HG03280 (cell line): ENCODE data around the gene SRSF2.
A peak's percentile ranks its signal among the peaks of the same experiment; 100 is the strongest.
"Not testable (repeated sequence)": the region's sequence is repeated elsewhere in the genome, so short reads cannot be mapped to it uniquely, and the experiment has no call there.

Source experiments
- ATAC-seq: cut with Tn5 transposase; IDR thresholded peaks from one replicate; pipeline ENCODE4 v1.9.1; 2021; ENCODE audit warnings: mild to moderate bottlenecking, moderate library complexity; ENCODE audit not compliant: unreplicated experiment

The SRSF2 gene

GRCh38 chr17:76722279-76722678, 14.9 kb downstream of the SRSF2 start:
- ATAC-seq, result no peak

DNA sequence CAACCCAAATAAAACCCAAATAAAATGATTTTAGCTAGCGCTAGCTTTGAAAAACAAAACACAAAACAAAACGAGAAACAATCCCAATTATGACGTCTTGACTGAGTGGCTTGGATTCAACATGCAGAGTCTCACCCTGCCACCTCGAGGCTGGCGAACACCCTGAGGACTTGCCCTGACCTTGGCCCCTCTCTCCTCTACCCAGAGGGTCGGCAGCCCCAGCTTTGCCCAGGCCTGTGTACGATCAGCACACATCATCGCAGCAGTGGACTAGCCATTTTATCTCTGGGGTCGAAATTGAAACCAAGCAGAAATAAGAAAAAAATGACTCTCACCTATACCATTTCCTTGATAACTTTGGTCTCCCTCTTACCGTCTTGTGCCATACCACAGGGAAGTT, 15.7 kb downstream of the SRSF2 start:
- ATAC-seq, result no peak

- no peak for ATAC-seq
Observed at GRCh38 chr17:76720941-76721340, 16.2 kb downstream of the SRSF2 start.

- ATAC-seq, result no peak
Observed at GRCh38 chr17:76720211-76720610, 16.9 kb downstream of the SRSF2 start.

DNA sequence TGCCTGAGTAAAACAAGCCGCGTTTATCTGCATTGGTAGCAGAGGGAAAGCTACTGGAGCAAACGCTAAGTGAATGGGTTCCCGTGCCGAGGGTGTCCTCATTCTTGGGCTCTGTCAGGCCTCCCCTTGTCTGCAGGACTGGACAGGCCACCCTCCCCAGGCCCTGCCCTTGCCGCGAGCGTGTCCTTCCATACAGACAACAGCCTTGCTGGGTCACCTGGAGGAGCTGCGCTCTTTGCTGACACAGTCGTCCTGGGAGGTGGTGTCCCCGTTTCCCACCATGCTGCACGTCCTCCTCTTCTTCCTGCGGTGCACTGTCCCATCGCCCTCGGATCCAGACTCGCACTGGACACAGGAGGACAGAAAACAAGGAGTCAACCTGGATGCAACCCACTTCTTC, 18.6 kb downstream of the SRSF2 start:
- ATAC-seq, result no peak

GRCh38 chr17:76716839-76717215, 20.3 kb downstream of the SRSF2 start:
- ATAC-seq, result no peak

DNA sequence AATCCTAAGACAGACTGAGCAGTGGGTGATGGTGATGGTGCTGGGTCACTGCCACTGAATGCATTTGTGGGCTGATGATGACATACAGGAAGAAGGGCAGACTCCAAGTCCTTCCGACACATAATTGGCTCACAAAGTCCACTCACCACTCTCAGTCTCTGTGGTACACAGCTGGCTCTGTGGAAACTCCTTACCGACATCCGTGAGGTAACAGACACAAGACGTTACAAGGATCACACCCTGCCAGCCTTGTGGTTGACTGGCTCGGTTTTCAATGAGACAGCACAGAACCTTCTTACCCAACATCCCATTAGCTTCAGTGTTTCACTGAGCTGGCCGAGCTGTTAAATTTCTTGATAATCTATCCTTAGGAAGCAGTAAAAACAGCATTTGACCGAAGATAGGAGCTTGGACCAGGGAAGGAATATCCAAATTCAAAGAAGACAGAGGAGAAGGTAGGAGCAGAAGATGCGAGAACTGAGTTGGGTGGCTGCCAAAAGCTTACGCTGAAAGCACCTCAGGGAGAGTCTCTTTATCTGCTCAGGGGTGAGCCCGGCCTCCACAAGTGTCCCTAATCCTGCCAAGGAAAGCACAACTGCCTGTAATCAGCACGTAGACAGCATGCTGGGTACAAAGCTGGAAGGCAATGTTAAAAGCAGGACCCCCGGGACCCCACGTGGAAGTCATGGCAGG, 20.8 kb downstream of the SRSF2 start:
- no peak for ATAC-seq

GRCh38 chr17:76715496-76715830, 21.7 kb downstream of the SRSF2 start:
- ATAC-seq, result no peak

- ATAC-seq, result no peak
Observed at GRCh38 chr17:76714822-76715495, 22.2 kb downstream of the SRSF2 start.

GRCh38 chr17:76714336-76714735, 22.8 kb downstream of the SRSF2 start:
- ATAC-seq, result no peak

DNA sequence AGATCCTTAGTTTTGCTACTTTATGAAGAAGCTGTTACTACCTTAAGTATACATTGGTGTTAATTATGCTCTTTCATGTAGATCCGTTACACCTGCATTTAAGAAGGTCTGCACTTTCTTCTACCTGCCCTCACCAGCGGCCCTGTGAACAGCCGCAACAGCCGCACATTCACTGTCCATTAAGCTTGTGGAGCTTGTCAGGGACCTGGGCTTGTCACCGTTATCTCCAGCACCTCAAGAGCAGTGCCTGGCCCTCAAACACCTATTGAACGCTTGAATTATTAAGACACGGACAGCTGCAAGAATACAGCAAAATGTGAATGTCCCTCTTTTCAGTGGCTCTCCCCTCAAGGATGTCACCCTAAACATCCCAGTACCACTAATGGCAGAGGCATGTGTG, 23.4 kb downstream of the SRSF2 start:
- no peak for ATAC-seq

DNA sequence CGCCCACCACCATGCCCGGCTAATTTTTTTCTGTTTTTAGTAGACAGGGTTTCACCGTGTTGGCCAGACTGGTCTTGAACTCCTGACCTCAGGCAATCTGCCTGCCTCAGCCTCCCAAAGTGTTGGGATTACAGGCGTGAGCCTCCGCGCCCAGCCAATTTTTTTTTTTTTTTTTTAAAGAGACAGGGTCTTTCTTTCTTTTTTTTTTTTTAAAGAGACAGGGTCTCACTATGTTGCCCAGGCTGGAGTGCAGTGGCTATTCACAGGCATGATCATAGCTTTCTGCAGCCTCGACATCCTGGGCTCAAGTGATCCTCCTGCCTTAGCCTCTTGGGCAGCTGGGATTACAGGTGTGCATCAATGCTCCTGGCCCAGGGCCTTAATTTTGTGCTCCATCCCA, 24.8 kb downstream of the SRSF2 start:
- not testable (repeated sequence) for ATAC-seq

GRCh38 chr17:76710863-76711611, 26.1 kb downstream of the SRSF2 start, which contains the start of gene MXRA7:
TSS of gene MXRA7 (minus strand) at chr17:76710965. CDS start at chr17:76710946, 19 bp downstream.
- peak; percentile 55 for ATAC-seq

DNA sequence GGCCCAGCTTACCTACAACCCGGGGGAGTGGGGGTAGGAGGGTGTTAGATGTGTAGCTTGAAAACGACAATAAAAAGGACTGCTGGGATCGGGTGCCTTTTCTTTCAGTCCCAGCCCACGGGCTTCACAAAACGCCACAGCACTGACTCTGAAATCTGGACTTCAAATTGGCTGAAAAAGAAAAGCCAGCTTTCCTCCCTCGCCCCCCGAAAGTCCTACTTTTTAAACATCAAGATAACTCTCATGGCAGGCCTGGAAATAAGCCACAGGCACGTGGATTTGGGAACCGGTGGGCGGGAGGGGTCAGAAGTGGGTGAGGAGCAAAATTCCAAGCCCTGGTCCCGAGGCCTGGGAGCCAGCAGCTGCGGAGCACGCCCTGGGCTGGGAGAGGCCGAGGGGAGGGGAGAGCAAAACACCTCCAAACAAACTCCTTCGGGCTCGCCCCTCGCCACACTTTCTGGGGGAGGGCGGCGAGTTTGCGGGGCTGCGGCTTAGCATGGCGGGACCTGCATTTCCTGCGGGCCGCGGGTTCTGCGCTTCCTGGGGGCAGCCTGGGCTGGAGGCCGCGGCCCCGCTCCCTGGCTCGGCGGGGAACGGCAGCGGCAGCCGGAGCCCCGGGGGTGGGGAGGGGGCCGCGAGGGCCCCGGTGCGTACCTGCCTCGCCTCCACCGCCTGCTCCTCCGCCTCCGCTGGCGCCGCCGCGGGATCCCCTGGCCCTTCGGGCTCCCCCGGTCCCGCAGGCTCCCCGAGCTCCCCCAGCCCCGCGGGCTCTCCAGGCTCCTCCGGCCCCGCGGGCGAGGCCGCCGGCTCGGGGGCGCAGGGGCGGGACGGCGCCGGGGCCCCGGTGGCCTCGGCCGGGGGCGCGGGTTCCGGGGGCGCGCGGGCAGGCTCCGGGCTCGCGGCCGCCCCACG, 26.9 kb downstream of the SRSF2 start:
- ATAC-seq, result peak; percentile 30

DNA sequence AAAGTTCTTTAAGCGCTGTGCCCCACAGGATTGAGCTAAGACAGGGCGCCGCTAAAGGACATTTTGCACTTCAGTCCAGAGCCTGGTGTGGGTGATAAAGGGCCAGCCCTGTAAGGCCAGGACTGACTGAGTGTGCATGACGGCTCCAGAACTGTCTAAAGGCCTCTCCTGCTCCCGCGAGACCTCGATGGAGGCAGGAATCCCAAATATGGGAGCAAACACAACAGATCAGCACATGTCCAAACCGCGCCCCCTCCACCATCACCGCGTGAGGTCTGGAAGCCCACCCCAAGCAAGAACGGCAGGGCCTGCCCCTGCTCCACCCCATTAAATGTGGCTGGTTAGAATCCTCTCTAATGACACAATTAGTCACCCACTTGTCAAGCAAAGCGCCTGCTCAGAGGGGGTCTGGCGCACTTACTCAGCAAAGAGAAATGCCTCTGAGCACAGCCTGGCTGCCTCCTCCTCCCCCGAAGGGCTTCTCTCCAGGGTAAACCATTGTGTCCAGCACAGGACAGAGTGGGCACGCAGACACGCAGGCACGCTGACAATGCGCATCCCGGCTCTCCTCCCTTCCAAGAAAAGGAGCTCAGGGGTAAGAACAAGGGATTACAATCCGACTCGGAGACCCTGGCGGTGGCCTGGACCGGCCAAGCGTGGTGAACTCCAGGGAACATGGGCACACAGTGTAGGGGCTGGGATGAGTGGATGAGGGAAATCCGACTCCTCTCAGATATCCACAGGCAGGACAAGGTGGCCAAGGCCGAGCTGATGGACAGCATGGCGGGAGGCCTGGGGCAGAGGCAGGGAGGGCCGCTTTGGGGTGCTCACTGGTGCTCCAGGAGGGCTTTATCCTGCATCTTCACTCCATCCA, 27.8 kb downstream of the SRSF2 start:
- ATAC-seq, result no peak

- ATAC-seq, result no peak
Observed at GRCh38 chr17:76707985-76708807, 28.9 kb downstream of the SRSF2 start.

- no peak for ATAC-seq
Observed at GRCh38 chr17:76706817-76707216, 30.3 kb downstream of the SRSF2 start.

DNA sequence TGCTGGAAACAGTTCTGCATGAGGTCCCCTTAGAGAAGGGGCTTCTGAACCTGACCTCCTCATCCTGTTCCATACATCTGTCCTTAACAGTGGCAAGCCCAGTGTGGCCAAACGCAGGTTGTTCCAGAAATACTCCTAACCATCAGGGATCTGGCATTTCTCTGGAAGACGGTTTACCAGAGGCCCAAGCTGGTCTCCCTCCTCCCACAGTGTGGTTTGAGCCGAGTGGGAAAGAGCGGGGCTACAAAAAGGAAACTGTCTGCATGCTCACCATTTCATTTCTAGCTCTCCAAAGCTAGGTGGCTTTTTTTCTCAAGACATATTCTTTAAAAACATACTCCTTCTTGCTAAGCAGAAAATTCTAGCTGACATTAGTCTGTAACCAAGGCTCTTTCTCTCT, 32.3 kb downstream of the SRSF2 start:
- ATAC-seq, result no peak

GRCh38 chr17:76702941-76703637, 34.0 kb downstream of the SRSF2 start:
- no peak for ATAC-seq
